ENCODE measurements around the gene PIK3R5. TPM values are rescaled to one million over a fixed set of nuclear protein-coding genes. Genes with fewer than 3 reads are reported as not detected.
A peak's percentile ranks its signal among the peaks of the same experiment; 100 is the strongest.
"Not testable (repeated sequence)": the region's sequence is repeated elsewhere in the genome, so short reads cannot be mapped to it uniquely, and the experiment has no call there.

PIK3R5 gene
- total and polyA plus RNA-seq, 5 donors, result 2.0 to 5.2 (median 4.9) TPM

DNA sequence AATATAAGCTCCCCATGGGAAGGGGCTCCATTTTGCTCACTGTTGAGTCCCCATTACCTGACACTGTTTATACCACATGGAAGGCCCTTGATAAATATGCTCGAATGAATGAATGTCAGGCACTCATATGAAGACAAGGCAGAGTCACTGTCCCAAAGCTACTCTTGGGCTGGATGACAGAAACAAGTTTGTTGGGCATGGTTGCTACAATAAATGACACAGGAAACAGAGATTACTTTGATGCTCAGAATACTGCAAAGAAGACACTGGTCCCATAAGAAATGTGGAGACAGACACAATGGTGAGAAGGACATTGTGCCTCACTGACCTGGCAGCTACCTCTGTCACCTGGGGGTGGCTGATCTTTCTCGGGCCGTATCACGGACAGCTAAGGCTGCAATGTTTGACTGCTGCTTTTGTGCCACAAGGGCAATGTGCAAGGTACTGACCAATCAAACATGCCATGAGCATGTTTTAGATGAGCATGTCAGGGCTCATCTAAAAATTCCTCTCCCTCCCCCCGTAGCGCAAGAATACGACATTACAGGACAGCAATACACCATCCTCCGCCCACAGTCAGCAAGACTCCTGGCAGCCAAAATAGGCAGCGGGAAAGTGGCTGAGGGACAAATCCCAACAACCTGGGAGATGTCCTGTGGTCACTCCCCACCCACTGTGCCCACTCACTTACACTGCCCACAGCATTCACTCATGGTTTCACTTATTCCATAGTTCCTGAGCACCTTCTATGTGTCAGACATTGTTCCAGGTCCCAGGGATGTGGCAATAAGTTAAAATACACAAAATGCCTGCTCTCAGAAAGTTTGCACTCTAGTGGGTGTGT is 103.1 kb downstream of the PIK3R5 start:
- no peaks in the 10 kb centered on the region for H3K9me3 ChIP-seq (ENCODE audit: control insufficient read depth, low read length)
- no peaks in the 10 kb centered on the region for H3K27me3 ChIP-seq (ENCODE audit: control insufficient read depth, insufficient read depth)
- intact Hi-C loops (cut with DNase I), result no loop called here
- no peak overlapping the region for H3K4me3 ChIP-seq (ENCODE audit: low read length)
- H3K4me1 ChIP-seq (ENCODE audit: control insufficient read depth, insufficient read depth, low read length), result no peaks in the 10 kb centered on the region
- 76% methylated on average over 9 of the region's 9 CpGs for WGBS
- no peak for DNase-seq
- no peak overlapping the region for H3K27ac ChIP-seq (ENCODE audit: low read length)
- no peak for ATAC-seq

DNA sequence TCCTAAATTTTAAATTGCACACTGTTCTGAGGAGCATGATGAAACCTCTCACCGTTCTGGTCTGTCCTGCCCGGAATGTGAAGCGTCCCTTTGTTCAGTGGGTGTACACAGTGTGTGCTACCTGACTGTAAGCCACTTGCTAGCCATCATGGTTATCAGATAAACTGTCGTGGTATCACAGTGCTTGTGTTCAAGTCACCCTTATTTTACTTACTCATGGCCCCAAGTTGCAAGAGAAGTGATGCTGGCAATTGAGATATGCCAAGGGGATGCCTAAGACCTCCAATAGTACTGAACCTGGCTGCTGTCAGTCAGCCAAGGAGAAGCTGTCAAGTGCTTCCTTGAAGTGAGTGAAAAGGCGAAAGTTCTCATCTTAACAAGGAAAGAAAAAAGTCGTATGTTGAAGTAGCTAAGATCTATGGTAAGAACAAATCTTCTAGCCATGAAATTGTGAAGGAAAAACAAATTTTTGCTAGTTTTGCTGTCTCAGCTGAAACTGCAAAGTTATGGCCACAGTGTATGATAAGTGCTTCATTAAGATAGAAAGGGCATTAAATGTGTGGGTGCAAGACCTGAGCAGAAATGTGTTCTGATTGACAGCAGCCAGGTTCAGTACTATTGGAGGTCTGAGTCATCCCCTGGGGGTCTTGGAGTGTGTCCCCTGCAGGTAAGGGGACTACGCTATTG is 103.9 kb downstream of the PIK3R5 start:
- Histone ChIP-seq H3K4me3 (ENCODE audit: low read length) (no peak overlapping the region), H3K9me3 (ENCODE audit: control insufficient read depth, low read length) (no peaks in the 10 kb centered on the region), H3K27ac (ENCODE audit: low read length) (no peak overlapping the region), H3K4me1 (ENCODE audit: control insufficient read depth, insufficient read depth, low read length) (peaks cover 2% of the 10 kb centered on the region), H3K27me3 (ENCODE audit: control insufficient read depth, insufficient read depth) (no peaks in the 10 kb centered on the region)
- intact Hi-C loops (cut with DNase I), result no loop called here
- no peak for DNase-seq
- 71% methylated on average over 7 of the region's 7 CpGs for WGBS
- ATAC-seq, result no peak

DNA sequence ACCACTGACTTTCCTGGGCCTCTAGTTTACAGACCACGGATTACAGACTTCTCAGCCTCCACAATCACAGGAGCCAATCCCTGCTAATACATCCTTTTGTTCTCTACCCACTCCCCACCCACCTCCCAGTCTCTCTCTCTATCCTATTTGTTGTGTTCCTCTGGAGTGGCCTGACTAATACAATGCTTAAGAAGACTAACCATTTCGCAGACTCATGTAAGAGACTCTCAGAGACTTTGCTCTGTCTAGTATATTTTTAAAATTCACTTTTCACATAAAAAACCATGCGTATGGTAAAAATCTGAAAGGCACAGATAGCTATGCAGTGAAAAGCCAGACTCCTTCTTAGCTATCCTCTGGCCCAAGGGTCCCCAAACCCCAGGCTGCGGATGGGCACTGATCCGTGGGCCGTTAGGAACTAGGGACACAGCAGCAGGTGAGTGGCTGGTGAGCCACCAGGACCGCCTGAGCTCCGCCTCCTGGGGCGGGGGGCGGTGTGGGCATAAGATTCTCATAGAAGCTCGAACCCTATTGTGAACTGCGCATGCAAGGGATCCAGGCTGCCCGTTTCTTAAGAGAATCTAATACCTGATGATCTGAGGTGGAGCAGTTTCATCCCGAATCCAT is 105.6 kb downstream of the PIK3R5 start:
- intact Hi-C loops (cut with DNase I), result no loop called here
- H3K27ac ChIP-seq (ENCODE audit: low read length), result no peak overlapping the region

GRCh38 chr17:8859027-8859803 is 106.3 kb downstream of the PIK3R5 start:
- H3K27ac ChIP-seq (ENCODE audit: low read length), result no peak overlapping the region
- no peaks in the 10 kb centered on the region for H3K9me3 ChIP-seq (ENCODE audit: control insufficient read depth, low read length)
- 89% methylated on average over 11 of the region's 11 CpGs for WGBS
- peaks cover 2% of the 10 kb centered on the region for H3K4me1 ChIP-seq (ENCODE audit: control insufficient read depth, insufficient read depth, low read length)
- DNase-seq (no peak), ATAC-seq (no peak)
- intact Hi-C loops (cut with DNase I), result no loop called here
- H3K27me3 ChIP-seq (ENCODE audit: control insufficient read depth, insufficient read depth), result no peaks in the 10 kb centered on the region
- H3K4me3 ChIP-seq (ENCODE audit: low read length), result no peak overlapping the region

More for the DNA sequence above, 105.6 kb downstream of the PIK3R5 start:
- DNase-seq (no peak), ATAC-seq (no peak)
- Histone ChIP-seq H3K4me3 (ENCODE audit: low read length) (no peak overlapping the region), H3K4me1 (ENCODE audit: control insufficient read depth, insufficient read depth, low read length) (peaks cover 2% of the 10 kb centered on the region), H3K27me3 (ENCODE audit: control insufficient read depth, insufficient read depth) (no peaks in the 10 kb centered on the region), H3K9me3 (ENCODE audit: control insufficient read depth, low read length) (no peaks in the 10 kb centered on the region)
- WGBS, result 92% methylated on average over 14 of the region's 14 CpGs

DNA sequence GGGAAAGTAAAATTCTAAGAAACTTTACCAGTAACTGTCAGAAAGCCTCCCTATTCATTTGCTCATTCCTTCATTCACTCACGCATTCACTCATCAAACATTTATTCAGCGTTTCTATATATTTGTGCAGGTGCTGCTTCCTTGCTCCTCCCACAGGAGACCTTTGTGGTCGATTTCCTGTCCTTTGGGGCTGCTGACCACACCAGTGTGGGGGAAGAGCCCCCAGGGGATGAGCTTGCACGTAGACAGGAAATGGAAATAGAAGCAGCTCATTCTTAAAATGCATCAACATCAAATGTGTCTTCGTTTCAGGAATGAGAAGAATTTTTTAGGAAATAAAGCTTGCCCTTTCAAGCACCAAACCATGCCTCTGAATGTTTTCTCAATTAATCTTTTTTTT is 107.6 kb downstream of the PIK3R5 start:
- Histone ChIP-seq H3K4me3 (ENCODE audit: low read length) (no peak overlapping the region), H3K27me3 (ENCODE audit: control insufficient read depth, insufficient read depth) (no peaks in the 10 kb centered on the region), H3K4me1 (ENCODE audit: control insufficient read depth, insufficient read depth, low read length) (peaks cover 2% of the 10 kb centered on the region), H3K27ac (ENCODE audit: low read length) (no peak overlapping the region), H3K9me3 (ENCODE audit: control insufficient read depth, low read length) (no peaks in the 10 kb centered on the region)
- ATAC-seq (peak in 1 of 2 donors; percentile 51), DNase-seq (no peak)
- intact Hi-C loops (cut with DNase I), result no loop called here
- WGBS, result 30% methylated on average over 5 of the region's 5 CpGs

DNA sequence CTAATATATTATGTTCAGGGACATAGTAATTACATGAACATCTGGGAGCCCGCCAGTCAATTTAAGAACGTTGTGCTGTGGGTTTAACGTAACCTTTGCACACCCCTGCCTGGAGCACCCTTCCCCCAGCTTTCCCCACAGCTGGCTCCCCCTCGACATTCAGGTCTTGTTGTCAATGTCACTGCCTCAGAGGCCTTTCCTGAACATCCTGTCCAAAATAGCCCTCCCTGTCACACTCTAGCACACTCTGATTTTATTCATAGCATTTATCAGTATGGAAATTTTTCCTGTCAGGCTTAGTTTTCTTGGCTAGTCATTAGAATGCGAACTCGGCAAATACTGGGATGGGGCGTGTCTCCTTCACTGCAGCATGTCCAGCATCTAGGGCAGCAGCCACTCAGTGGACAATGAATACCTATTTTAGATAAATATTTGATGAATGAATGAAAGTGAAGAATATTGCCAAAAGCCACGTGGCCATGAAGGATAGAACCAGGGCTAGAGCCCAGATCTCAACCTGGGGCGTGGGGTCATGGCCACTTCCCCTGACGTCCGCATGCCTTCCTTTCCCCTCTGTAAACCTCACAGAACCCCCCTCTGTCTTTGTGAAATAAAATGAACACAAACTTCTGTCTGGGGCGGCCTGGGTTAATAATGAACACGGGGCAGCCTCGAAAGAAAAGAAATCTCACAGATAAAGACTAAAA is 108.5 kb downstream of the PIK3R5 start:
- DNase-seq (no peak), ATAC-seq (peak; percentile 41 to 67)
- intact Hi-C loops (cut with DNase I), result no loop called here
- no peaks in the 10 kb centered on the region for H3K9me3 ChIP-seq (ENCODE audit: control insufficient read depth, low read length)
- no peaks in the 10 kb centered on the region for H3K27me3 ChIP-seq (ENCODE audit: control insufficient read depth, insufficient read depth)
- 28% methylated on average over 14 of the region's 14 CpGs for WGBS
- H3K27ac ChIP-seq (ENCODE audit: low read length), result peak overlapping the region; percentile 6
- peaks cover 2% of the 10 kb centered on the region for H3K4me1 ChIP-seq (ENCODE audit: control insufficient read depth, insufficient read depth, low read length)
- no peak overlapping the region for H3K4me3 ChIP-seq (ENCODE audit: low read length)

DNA sequence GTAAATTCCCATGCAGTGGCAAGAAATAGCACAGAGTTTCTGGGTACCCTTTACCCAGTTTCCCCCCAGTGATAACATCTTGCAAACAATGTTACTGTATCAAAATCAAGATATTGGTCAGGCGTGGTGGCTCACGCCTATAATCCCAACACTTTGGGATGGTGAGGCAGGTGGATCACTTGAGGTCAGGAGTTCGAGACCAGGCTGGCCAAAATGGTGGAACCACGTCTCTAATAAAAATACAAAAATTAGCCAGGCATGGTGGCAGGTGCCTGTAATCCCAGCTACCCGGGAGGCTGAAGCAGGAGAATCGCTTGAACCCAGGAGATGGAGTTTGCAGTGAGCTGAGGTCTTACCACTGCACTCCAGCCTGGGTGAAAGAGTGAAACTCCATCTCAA is 109.3 kb downstream of the PIK3R5 start:
- H3K27me3 ChIP-seq (ENCODE audit: control insufficient read depth, insufficient read depth); intact Hi-C loops (cut with DNase I); ATAC-seq; H3K4me3 ChIP-seq (ENCODE audit: low read length); H3K4me1 ChIP-seq (ENCODE audit: control insufficient read depth, insufficient read depth, low read length); DNase-seq; H3K9me3 ChIP-seq (ENCODE audit: control insufficient read depth, low read length); H3K27ac ChIP-seq (ENCODE audit: low read length): not testable (repeated sequence)
- WGBS, result 89% methylated on average over 6 of the region's 6 CpGs

DNA sequence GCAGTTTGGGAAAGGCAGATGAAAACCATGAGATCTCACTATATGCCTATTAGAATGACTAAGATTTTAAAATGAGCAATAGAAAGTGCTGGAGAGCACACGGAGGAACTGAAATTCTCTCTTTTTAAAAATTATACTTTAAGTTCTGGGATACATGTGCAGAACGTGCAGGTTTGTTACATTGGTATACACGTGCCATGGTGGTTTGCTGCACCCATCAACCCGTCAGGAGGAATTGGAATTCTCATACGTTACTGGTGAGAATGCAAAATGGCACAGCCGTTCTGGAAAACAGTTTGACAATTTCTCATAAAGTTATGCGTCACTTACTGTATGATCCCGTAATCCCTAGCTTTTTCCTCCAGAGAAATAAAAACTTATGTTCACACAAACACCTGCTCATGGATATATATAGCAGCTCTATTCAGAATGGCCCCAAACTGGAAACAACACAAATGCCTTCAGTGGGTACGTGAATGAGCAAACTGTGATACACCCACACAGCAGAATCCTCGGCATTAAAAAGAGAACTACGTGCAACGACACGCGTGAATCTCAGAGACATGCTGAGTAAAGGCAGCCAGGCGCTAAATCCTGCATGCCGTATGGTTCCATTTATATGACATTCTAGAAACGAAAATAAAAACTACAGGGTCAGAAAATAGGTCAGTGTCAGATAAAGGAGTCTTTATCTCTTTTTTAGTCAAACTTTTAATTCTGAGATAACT is 109.9 kb downstream of the PIK3R5 start:
- ATAC-seq (no peak), DNase-seq (no peak)
- Histone ChIP-seq H3K4me1 (ENCODE audit: control insufficient read depth, insufficient read depth, low read length) (peaks cover 2% of the 10 kb centered on the region), H3K27ac (ENCODE audit: low read length) (no peak overlapping the region), H3K9me3 (ENCODE audit: control insufficient read depth, low read length) (no peaks in the 10 kb centered on the region), H3K4me3 (ENCODE audit: low read length) (no peak overlapping the region), H3K27me3 (ENCODE audit: control insufficient read depth, insufficient read depth) (no peaks in the 10 kb centered on the region)
- intact Hi-C loops (cut with DNase I), result no loop called here
- WGBS, result 71% methylated on average over 17 of the region's 17 CpGs

- Histone ChIP-seq H3K27me3 (ENCODE audit: control insufficient read depth, insufficient read depth) (no peaks in the 10 kb centered on the region), H3K4me1 (ENCODE audit: control insufficient read depth, insufficient read depth, low read length) (no peaks in the 10 kb centered on the region), H3K27ac (ENCODE audit: low read length) (no peak overlapping the region), H3K4me3 (ENCODE audit: low read length) (no peak overlapping the region), H3K9me3 (ENCODE audit: control insufficient read depth, low read length) (no peaks in the 10 kb centered on the region)
- intact Hi-C loops (cut with DNase I), result no loop called here
- ATAC-seq (no peak), DNase-seq (no peak)
- 92% methylated on average over 5 of the region's 5 CpGs for WGBS
Observed at GRCh38 chr17:8851600-8851999, 113.9 kb downstream of the PIK3R5 start.
